HCT116 (cell line): ENCODE data around the gene RGS11. TPM values are rescaled to one million over a fixed set of nuclear protein-coding genes. Genes with fewer than 3 reads are reported as not detected.

Source experiments
- ATAC-seq: fragments of 200-7000 bp; cut with Tn5 transposase; 2 replicates; pipeline ENCODE4 v1.9.1; 2020; ENCODE audit warnings: mild to moderate bottlenecking, moderate library complexity
- BruUV-seq: library from RNA; stranded (reverse); fragments of 400-500 nt; replicated peaks from 2 replicates; lab custom pipeline; 2021; lab: Mats Ljungman, UMichigan
- CTCF ChIA-PET: fragments of 300-600 bp; sonication (Branson Sonifier 250); formaldehyde crosslinking; loops from one replicate; lab custom pipeline; 2021; ENCODE audit warnings: antibody characterized with exemption; lab: Charles Lee
- POLR2A ChIA-PET: fragments of 300-600, 350-600 bp; sonication (Branson Sonifier 250); formaldehyde crosslinking; loops from one replicate; lab custom pipeline; 2021; ENCODE audit warnings: antibody characterized with exemption; lab: Charles Lee
- RAD21 ChIA-PET, 2 experiments: fragments of 300-600 bp; sonication (Branson Sonifier 250); formaldehyde crosslinking; loops; one replicate each; lab custom pipeline; 2023; ENCODE audit warnings: low total read pairs in 2 of 2; ENCODE audit not compliant: uncharacterized antibody in 2 of 2, unreplicated experiment in 2 of 2, low non-redundant PET in 1 of 2; lab: Charles Lee
- DNase-seq: peaks from one replicate; pipeline ENCODE4 v3.0.0-alpha.2; 2010; ENCODE audit warnings: low read depth, low spot score
- H2AFZ ChIP-seq: fragments of 200-600 bp; shearing (Covaris generic), sonication (generic); 2 replicates; pipeline ENCODE4 v1.6.1; 2017; ENCODE audit warnings: low read depth, mixed run types, mixed read lengths, antibody characterized with exemption, low read length; ENCODE audit not compliant: poor library complexity, severe bottlenecking
- H3K27ac ChIP-seq: 2 replicates; pipeline ENCODE4 v1.5.1; 2012; ENCODE audit warnings: low read depth, low read length
- H3K27me3 ChIP-seq: fragments of 200-600 bp; sonication (generic); 2 replicates; pipeline ENCODE4 v1.6.1; 2016; ENCODE audit warnings: mixed run types, low read length, mixed read lengths; ENCODE audit not compliant: insufficient read depth
- H3K36me3 ChIP-seq, 2 experiments: fragments of 200-500 bp in 1 of 2; fragments of 200-600 bp in 1 of 2; sonication (Bioruptor generic) in 1 of 2; sonication (generic) in 1 of 2; 2 replicates each; pipeline versions ENCODE4 v1.5.1 to v1.6.1; 2014 to 2016; ENCODE audit warnings: low read length in 2 of 2, inconsistent platforms in 1 of 2, mixed read lengths in 1 of 2, mixed run types in 1 of 2; ENCODE audit not compliant: insufficient read depth in 2 of 2, control insufficient read depth in 1 of 2
- H3K4me1 ChIP-seq, 2 experiments: fragments of 200-600 bp in 1 of 2; sonication (generic) in 1 of 2; 2 replicates each; pipeline versions ENCODE4 v1.5.1 to v1.6.1; 2012 to 2017; ENCODE audit warnings: low read length in 2 of 2, inconsistent platforms in 1 of 2, mild to moderate bottlenecking in 1 of 2, mixed read lengths in 1 of 2, mixed run types in 1 of 2, moderate library complexity in 1 of 2; ENCODE audit not compliant: insufficient read depth in 2 of 2, control insufficient read depth in 1 of 2
- H3K4me2 ChIP-seq: fragments of 200-600 bp; sonication (generic); 2 replicates; pipeline ENCODE4 v1.6.1; 2017; ENCODE audit warnings: mixed run types, low read length, mixed read lengths
- H3K4me3 ChIP-seq, 2 experiments: fragments of 200-600 bp in 1 of 2; sonication (generic) in 1 of 2; replicated peaks in 1 of 2; 2 replicates each; pipeline ENCODE4 v1.5.1; 2011 to 2016; ENCODE audit warnings: low read length in 2 of 2, control low read depth in 1 of 2, low read depth in 1 of 2, mild to moderate bottlenecking in 1 of 2, mixed read lengths in 1 of 2, mixed run types in 1 of 2
- H3K79me2 ChIP-seq: fragments of 200-600 bp; sonication (generic); 2 replicates; pipeline ENCODE4 v1.6.1; 2017; ENCODE audit warnings: mild to moderate bottlenecking, mixed run types, low read length, moderate library complexity, mixed read lengths; ENCODE audit not compliant: insufficient read depth
- H3K9ac ChIP-seq: fragments of 200-600 bp; sonication (generic); 2 replicates; pipeline ENCODE4 v1.6.1; 2016; ENCODE audit warnings: low read length, mixed read lengths
- H3K9me2 ChIP-seq: fragments of 200-600 bp; sonication (generic), shearing (Covaris generic); 2 replicates; pipeline ENCODE4 v1.6.1; 2017; ENCODE audit warnings: mixed run types, mild to moderate bottlenecking, moderate library complexity; ENCODE audit not compliant: insufficient read depth
- H3K9me3 ChIP-seq, 2 experiments: fragments of 200-500 bp in 1 of 2; fragments of 200-600 bp in 1 of 2; sonication (Bioruptor generic) in 1 of 2; sonication (generic) in 1 of 2; 2 replicates each; pipeline ENCODE4 v1.6.1; 2014 to 2017; ENCODE audit warnings: low read length in 2 of 2, mixed read lengths in 2 of 2, inconsistent platforms in 1 of 2, low read depth in 1 of 2, mild to moderate bottlenecking in 1 of 2, mixed run types in 1 of 2, moderate library complexity in 1 of 2; ENCODE audit not compliant: control insufficient read depth in 1 of 2, insufficient read depth in 1 of 2
- H4K20me1 ChIP-seq: fragments of 200-600 bp; sonication (generic), shearing (Covaris generic); 2 replicates; pipeline ENCODE4 v1.6.1; 2017; ENCODE audit warnings: mixed run types, mild to moderate bottlenecking, moderate library complexity; ENCODE audit not compliant: insufficient read depth
- CBX3 ChIP-seq: IDR thresholded peaks from 2 replicates; pipeline ENCODE4 v1.6.1; 2012; ENCODE audit warnings: low read depth
- EGR1 ChIP-seq: IDR thresholded peaks from 2 replicates; pipeline ENCODE4 v1.6.1; 2012; ENCODE audit warnings: low read depth
- ELF1 ChIP-seq: IDR thresholded peaks from 2 replicates; pipeline ENCODE4 v1.6.1; 2012; ENCODE audit warnings: low read depth, borderline replicate concordance
- EZH2 ChIP-seq: fragments of 200-600 bp; sonication (generic); IDR thresholded peaks from 2 replicates; pipeline ENCODE4 v1.6.1; 2017; ENCODE audit warnings: antibody characterized with exemption, mixed run types
- JUND ChIP-seq: IDR thresholded peaks from 2 replicates; pipeline ENCODE4 v1.6.1; 2012
- POLR2A ChIP-seq: IDR thresholded peaks from 2 replicates; pipeline ENCODE4 v1.7.0; 2011; ENCODE audit warnings: borderline replicate concordance; ENCODE audit not compliant: insufficient read depth, insufficient read length; ENCODE audit errors: extremely low read depth
- POLR2AphosphoS5 ChIP-seq: IDR thresholded peaks from 2 replicates; pipeline ENCODE4 v1.6.1; 2011; ENCODE audit warnings: mild to moderate bottlenecking, low read depth, low read length, moderate library complexity
- RAD21 ChIP-seq: IDR thresholded peaks from 2 replicates; pipeline ENCODE4 v1.6.1; 2012; ENCODE audit warnings: low read depth, mild to moderate bottlenecking
- SP1 ChIP-seq: IDR thresholded peaks from 2 replicates; pipeline ENCODE4 v1.6.1; 2012; ENCODE audit warnings: low read depth
- SRF ChIP-seq: IDR thresholded peaks from 2 replicates; pipeline ENCODE4 v1.6.1; 2012; ENCODE audit warnings: low read depth
- YY1 ChIP-seq: IDR thresholded peaks from 2 replicates; pipeline ENCODE4 v1.6.1; 2011; ENCODE audit warnings: low read length, low read depth, moderate library complexity, mild to moderate bottlenecking; ENCODE audit not compliant: insufficient replicate concordance; ENCODE audit errors: extremely low read depth
- intact Hi-C: fragments of 100-400 bp; cut with micrococcal nuclease; formaldehyde crosslinking; loops from 2 replicates; pipeline ENCODE4 v1.10.0; 2022
- total RNA-seq: library from RNA; stranded (reverse); gene quantifications from one replicate; pipeline ENCODE4 v1.2.1, GENCODE V29; 2021; ENCODE audit not compliant: unreplicated experiment
- TF ChIP-seq, protein P1 (sequence below): IDR thresholded peaks from 2 replicates; pipeline ENCODE4 v1.6.1; 2012
- TF ChIP-seq, protein P2 (sequence below): IDR thresholded peaks from 2 replicates; pipeline ENCODE4 v1.6.1; 2012
- TF ChIP-seq, protein P3 (sequence below): IDR thresholded peaks from 2 replicates; pipeline ENCODE4 v1.6.1; 2012; ENCODE audit warnings: low read depth

Gene RGS11
- total RNA-seq, 1 experiment from 2014 or later: not detected

DNA sequence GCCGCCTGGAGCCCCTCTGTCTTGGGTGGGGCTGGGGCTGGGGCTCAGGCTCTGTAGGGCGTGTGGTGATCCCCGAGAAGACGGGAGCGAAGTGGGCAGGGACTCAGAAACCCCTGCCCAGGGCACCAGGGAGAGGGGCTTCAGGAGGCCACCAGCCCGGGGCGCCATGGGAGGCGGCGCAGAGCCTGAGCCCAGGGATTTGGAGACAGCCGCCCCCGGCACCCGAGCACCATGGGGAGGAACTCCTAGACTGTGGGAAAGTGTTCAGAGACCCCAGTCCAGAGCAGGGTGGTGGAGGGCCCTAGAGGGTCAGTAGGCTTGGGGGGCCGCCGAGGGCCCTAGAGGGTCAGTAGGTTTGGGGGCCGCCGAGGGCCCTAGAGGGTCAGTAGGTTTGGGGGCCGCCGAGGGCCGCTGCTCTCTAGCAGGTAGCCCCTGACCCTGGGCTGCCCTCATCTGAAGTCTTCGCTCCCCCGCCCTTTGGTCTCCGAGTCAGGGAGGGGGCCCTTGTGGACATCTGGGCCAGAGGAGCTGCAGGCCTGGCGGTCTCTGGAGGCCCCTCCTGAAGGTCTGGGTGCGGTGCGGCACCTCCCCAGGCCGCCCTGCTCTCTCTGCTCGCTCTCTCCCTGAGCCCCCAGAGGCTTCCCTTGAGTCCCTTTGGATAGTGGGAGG is 5.4 kb upstream of the RGS11 start:
- no peaks in the 10 kb centered on the region for H3K4me1 ChIP-seq
- no TSS peak for BruUV-seq
- DNase-seq: no peak
- H3K9me3 ChIP-seq: no peaks in the 10 kb centered on the region
- H3K27ac ChIP-seq: no peak overlapping the region
- no peak overlapping the region for H3K4me2 ChIP-seq
- ChIA-PET RAD21 (no interaction called here), CTCF (no interaction called here)
- ATAC-seq: no peak
- no peaks in the 10 kb centered on the region for H3K27me3 ChIP-seq
- no peak overlapping the region for H3K4me3 ChIP-seq
- TF ChIP-seq CBX3: no peak
- TF ChIP-seq SRF: no peak
- TF ChIP-seq ELF1: no peak
- TF ChIP-seq, protein P1, sequence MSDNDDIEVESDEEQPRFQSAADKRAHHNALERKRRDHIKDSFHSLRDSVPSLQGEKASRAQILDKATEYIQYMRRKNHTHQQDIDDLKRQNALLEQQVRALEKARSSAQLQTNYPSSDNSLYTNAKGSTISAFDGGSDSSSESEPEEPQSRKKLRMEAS: no peak
- TF ChIP-seq JUND: no peak
- no peak for TF ChIP-seq SP1
- no peak for TF ChIP-seq YY1
- TF ChIP-seq EGR1: no peak
- TF ChIP-seq, protein P2, sequence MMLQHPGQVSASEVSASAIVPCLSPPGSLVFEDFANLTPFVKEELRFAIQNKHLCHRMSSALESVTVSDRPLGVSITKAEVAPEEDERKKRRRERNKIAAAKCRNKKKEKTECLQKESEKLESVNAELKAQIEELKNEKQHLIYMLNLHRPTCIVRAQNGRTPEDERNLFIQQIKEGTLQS: no peak
- no peak for TF ChIP-seq RAD21
- no peak for TF ChIP-seq POLR2AphosphoS5
- TF ChIP-seq EZH2: no peak
- TF ChIP-seq, all 23 proteins: peak for 0
- Histone ChIP-seq H3K36me3 (no peaks in the 10 kb centered on the region), H3K79me2 (no peaks in the 10 kb centered on the region), H4K20me1 (no peaks in the 10 kb centered on the region), H3K9me2 (no peaks in the 10 kb centered on the region), H3K9ac (no peak overlapping the region), H2AFZ (no peak overlapping the region)
- POLR2A ChIA-PET: no interaction called here
- intact Hi-C loops: no loop called here

DNA sequence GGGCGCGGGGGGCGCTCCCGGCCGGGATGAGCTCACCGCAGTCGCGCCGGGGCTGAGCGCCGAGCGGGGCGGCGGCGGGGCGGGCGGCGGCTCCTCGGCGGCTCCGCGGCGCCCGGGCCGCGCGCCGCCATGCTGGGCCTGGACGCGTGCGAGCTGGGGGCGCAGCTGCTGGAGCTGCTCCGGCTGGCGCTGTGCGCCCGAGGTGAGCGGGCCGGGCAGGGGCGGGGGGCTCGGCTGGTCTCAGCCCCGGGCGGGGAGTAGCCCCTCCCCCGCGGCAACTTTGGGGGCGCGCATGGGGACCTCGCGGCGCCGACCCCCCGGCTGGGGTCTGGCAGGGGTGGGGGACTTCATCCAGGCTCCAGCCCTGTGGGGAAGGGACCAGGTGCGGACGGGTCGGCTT is 4.8 kb upstream of the RGS11 start, which contains the start of gene ARHGDIG:
ARHGDIG (plus strand) TSS at position 40 of the 400 bp plus-strand sequence; CDS start at position 130, 90 bp downstream.
- H3K79me2 ChIP-seq: no peaks in the 10 kb centered on the region
- no peaks in the 10 kb centered on the region for H4K20me1 ChIP-seq
- no peaks in the 10 kb centered on the region for H3K9me3 ChIP-seq
- no peaks in the 10 kb centered on the region for H3K4me1 ChIP-seq
- ChIA-PET CTCF (no interaction called here), RAD21 (no interaction called here), POLR2A (no interaction called here)
- no peaks in the 10 kb centered on the region for H3K36me3 ChIP-seq
- ATAC-seq (no peak), DNase-seq (no peak)
- H3K9me2 ChIP-seq: no peaks in the 10 kb centered on the region
- H3K27me3 ChIP-seq: no peaks in the 10 kb centered on the region
- intact Hi-C loops: no loop called here
- H3K4me3 ChIP-seq: no peak within 1 kb of the TSS
- no peak within 1 kb of the TSS for H2AFZ ChIP-seq
- no peak within 1 kb of the TSS for H3K27ac ChIP-seq
- H3K4me2 ChIP-seq: no peak within 1 kb of the TSS
- no TSS peak for BruUV-seq
- H3K9ac ChIP-seq: no peak within 1 kb of the TSS
- TF ChIP-seq ELF1 (no peak), SP1 (no peak), EZH2 (no peak), POLR2A (no peak)
- TF ChIP-seq, protein P3, sequence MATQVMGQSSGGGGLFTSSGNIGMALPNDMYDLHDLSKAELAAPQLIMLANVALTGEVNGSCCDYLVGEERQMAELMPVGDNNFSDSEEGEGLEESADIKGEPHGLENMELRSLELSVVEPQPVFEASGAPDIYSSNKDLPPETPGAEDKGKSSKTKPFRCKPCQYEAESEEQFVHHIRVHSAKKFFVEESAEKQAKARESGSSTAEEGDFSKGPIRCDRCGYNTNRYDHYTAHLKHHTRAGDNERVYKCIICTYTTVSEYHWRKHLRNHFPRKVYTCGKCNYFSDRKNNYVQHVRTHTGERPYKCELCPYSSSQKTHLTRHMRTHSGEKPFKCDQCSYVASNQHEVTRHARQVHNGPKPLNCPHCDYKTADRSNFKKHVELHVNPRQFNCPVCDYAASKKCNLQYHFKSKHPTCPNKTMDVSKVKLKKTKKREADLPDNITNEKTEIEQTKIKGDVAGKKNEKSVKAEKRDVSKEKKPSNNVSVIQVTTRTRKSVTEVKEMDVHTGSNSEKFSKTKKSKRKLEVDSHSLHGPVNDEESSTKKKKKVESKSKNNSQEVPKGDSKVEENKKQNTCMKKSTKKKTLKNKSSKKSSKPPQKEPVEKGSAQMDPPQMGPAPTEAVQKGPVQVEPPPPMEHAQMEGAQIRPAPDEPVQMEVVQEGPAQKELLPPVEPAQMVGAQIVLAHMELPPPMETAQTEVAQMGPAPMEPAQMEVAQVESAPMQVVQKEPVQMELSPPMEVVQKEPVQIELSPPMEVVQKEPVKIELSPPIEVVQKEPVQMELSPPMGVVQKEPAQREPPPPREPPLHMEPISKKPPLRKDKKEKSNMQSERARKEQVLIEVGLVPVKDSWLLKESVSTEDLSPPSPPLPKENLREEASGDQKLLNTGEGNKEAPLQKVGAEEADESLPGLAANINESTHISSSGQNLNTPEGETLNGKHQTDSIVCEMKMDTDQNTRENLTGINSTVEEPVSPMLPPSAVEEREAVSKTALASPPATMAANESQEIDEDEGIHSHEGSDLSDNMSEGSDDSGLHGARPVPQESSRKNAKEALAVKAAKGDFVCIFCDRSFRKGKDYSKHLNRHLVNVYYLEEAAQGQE: no peak
- TF ChIP-seq, protein P2: no peak
